ENCODE measurements around the gene WDR17.
A peak's percentile ranks its signal among the peaks of the same experiment; 100 is the strongest.

Gene WDR17

DNA sequence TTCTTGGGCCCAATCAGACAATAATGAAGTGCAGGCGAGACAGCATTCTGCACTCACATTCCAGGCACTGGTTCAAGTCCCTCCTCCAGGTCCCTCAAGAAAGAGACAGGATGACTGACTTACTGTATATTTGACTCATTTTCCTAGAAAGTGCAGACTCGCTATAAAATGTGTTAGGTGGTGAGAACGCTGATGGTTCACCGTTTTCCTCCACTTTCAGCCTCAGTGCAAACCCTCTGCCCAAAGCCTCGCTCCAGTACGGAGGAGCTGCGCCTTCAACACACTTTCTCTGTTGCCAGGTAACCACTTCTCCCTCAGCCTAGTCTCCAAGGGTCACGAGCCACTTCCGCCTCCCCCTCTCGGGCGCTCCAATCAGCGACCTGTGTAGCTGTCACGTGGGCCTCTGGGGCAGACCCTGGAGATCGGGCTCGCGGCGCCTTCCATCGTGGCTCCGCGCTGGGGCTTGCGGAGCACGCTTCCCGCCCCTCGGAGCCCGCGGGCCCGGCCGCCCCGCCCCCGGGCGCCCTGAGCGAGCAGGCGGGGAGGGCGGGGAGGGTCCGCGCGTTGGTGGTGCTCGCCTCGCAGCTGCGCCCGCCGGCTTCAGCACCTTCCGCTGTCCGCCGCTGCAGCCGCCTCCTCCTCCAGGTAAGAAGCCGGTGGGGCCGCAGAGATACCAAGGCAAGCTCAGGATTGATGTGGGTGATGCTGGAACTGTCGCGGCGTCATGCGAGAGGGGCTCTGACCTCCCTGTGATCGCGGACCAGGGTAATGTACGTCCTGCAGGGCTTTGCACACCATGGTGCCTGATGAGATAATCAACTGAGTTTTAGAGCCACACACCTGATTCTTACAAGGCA, at the start of gene WDR17:
Gene WDR17 (plus strand): TSS at position 407 of the 857 bp plus-strand sequence. CDS start 45,740 bp downstream, outside the sequence.
- peak; percentile 50 for DNase-seq

- no peak for DNase-seq
These were observed 49.0 kb upstream of the WDR17 start for GRCh38 chr4:176016601-176017000.

GRCh38 chr4:176020481-176021085, 45.1 kb upstream of the WDR17 start:
- no peak for DNase-seq

- DNase-seq, result no peak
These were observed 35.2 kb upstream of the WDR17 start for GRCh38 chr4:176030391-176030790.

DNA sequence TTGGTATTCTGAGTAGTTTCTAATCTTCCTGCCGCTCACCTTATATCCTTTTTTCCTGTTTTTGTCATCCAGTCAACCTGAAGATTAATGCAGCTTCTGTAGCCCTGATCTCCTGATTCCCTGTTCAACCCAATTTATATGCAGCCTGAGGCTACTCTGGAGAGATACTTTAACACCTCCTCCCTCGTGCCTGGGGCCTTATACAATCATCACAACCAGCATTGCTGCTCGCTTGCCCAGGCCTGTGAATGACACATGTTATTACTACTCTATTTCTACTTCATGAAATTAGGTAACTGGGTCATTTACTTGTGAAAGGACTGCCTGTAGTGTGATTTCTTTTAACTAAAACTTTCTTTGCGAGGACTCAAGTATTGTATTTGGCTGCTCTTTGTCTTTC, 33.7 kb upstream of the WDR17 start:
- DNase-seq, result no peak

DNA sequence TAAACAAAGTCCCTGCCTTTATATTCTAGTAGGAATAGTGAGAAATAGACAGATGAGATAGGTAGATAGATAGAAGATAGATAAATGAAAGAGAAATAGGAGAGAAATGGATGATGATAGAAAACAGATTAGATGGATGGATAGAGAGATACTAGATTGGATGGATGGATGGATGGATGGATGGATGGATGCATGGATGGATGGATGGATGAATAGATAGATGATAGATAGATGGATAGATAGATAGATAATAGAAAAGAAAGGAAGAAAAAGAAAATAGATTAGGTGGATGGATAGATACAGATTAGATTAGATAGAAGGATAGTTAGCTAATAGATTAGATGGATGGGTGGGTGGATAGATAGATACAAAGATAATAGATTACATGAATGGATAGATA, 33.2 kb upstream of the WDR17 start:
- DNase-seq, result no peak

DNA sequence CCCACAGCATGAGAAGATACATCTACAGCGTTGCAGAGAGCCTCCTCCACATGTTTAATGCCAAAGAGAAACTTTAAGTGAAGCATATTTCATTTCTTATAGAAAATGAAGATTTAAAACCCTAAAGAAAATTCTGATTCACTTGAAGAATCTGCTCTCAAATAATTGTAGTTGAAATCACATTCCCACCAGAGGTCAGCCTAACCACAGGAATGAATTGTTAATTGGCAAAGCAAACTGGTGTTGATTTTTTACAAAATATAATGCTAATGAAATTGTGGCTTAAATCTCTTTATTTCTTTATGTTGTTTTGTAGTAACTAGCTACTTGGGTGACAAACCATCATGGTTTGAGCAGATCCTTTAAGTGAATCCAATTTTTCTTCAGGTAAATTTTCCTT, 31.1 kb upstream of the WDR17 start:
- no peak for DNase-seq

DNA sequence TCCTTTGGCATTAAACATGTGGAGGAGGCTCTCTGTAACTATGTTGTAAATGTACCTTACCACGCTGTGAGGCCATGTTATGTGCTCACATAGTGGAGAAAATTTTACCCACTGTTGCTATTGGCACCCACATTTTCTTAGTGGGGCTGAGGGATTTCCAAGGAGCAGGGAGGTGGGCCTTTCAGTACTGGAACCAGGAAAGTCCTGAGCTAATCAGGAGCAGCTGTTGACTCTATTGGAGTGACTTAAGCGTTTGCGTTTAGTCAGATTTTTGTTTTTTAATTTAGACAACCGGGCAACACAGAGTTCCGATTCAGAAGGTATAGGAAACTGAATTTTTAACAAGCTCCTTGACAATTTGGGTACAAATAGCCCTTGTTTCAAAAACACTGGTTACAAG, 30.7 kb upstream of the WDR17 start:
- no peak for DNase-seq

DNA sequence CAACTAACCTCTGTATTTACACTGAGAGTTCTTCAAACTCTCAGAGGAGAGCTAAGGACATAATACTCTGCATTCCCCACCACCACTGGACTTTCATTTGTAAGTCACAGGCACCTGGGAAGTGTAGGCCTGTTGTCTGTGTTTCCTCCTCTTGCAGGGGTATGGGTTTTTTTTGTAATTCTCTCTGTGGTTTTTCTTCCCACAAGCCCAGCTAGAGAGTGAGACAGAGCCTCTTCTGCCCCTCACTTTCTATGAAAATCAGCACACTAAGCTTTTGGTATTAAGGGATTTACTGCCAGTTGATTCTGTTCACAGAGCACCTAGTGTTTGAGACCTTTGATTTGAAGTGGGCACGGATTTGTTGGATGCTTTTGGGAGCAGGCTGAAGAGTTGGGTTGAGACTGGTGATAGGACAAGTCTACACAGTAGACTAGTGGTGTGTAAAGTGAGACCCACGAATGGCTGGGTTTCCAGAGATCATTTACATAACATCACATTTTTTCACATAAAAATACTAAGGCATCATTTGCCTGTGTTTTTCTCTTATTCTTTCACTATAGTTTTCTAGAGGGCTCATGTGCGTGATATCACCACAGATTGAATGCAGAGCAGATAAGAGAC, 28.9 kb upstream of the WDR17 start:
- no peak for DNase-seq

- no peak for DNase-seq
These were observed 26.9 kb upstream of the WDR17 start for GRCh38 chr4:176038789-176039188.

DNA sequence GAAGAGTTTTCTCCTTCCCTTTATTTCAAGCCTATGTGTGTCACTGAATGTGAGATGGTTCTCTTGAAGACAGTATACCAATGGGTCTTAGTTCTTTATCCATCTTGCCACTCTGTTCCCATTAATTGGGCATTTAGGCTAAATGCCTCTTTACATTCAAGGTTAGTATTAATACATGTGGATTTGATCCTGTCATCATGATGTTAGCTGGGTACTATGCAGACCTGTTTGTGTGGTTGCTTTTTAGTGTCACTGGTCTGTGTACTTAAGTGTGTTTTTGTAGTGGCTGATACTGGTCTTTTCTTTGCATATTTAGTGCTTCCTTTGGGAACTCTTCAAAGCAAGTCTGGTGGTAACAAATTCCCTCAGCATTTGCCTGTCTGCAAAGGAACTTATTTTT, 23.4 kb upstream of the WDR17 start:
- DNase-seq, result no peak

DNA sequence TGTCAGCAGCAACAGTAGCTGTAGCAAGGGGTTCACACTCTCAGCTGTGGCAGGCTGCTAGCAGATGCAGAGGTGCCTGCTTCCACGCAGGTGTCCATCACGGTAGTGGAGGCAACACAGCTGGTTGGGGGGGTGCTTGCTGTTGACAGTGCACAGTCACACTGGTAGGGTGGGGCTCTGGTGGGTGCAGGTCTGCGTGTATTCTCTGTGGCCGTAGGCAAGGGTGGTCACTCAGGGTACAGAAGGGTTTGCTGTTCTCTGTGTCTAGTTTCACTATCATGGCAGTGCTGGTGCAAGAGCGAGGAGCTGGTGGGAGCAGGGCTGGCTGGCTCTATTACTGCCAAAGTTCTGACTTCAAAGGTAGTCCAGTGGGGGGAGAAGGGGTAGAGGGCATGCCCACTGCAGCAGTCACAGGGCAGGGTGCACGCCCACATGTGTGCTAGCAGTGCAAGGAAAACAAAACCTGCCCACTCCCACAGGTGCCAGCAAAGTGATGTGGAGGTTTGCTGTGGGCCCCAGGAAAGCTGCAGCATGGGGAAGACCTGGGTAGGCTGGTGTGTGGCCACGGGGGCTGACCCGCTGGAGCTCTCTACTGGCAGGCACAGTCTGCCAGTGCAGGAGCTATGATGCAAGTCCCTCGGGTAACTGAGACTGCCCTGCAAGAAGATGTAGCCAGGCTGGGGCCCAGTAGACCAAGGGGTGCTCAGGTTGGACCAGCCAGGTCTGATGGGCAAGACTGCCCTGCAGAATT, 21.6 kb upstream of the WDR17 start:
- no peak for DNase-seq

- DNase-seq, result no peak
These were observed 21.1 kb upstream of the WDR17 start for GRCh38 chr4:176044589-176044951.

DNA sequence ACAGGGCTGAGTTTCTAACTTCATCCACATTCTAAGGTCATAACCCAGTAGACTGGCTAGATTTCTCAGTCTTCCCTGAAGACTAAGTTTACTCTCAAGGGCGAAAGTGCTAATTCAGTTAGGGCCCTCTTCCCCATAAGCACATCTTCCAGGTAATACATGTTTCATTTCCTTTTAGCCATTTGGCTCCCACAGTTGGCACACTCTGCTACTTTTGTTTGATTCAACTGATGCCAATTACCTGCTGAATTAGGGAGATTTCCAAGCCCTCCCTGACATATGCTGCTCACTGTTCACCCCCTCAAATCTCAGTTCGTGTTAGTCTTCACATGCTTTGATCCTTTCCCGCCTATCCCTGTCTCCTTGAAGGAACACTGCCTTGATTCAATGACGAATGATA, 17.0 kb upstream of the WDR17 start:
- no peak for DNase-seq

- no peak for DNase-seq
These were observed 12.9 kb upstream of the WDR17 start for GRCh38 chr4:176052744-176053143.

- no peak for DNase-seq
These were observed 11.9 kb upstream of the WDR17 start for GRCh38 chr4:176053785-176054184.

DNA sequence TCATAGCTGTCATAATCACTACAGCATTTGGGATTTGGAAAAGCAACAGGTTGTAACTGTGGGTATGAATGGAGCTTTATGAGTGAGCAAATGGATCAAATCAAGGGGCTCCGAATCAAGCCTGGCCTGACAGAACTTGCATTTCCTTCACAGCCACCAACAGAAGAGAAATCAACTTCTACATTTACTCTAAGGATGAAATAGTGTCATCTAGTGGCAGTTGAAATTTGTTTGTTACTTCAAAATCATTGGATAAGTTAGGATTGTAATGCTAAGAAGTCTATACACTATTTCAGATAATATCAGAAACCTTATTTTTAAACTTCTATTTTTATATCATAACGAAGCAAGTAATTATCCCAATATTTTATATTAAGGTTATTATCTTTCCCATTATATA, 10.7 kb upstream of the WDR17 start:
- no peak for DNase-seq

- no peak for DNase-seq
These were observed 1.9 kb upstream of the WDR17 start for GRCh38 chr4:176063718-176064117.

DNA sequence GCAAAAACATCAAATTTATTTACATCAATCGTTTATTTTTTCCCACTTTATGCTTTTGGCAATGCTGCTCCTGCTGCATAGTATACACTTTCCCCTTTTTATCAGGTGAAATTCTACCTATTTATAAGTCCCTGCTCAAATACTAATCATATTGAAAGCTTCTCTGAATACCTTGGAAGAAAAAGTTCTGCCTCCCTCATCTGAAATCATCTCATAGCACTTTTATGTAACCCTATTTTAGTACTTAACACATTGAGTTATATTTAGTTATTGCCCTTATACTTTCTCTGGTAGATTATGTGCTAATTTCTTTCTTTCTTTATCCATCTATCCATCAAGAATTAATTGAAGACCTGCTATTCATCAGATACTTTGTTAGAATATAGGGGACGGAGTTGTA, 1.1 kb upstream of the WDR17 start:
- no peak for DNase-seq

- DNase-seq, result no peak
These were observed 1.1 kb downstream of the WDR17 start for GRCh38 chr4:176066757-176067156.

- no peak for DNase-seq
These were observed 11.9 kb downstream of the WDR17 start for GRCh38 chr4:176077561-176077960.

GRCh38 chr4:176084769-176085168, 19.1 kb downstream of the WDR17 start:
- DNase-seq, result no peak

DNA sequence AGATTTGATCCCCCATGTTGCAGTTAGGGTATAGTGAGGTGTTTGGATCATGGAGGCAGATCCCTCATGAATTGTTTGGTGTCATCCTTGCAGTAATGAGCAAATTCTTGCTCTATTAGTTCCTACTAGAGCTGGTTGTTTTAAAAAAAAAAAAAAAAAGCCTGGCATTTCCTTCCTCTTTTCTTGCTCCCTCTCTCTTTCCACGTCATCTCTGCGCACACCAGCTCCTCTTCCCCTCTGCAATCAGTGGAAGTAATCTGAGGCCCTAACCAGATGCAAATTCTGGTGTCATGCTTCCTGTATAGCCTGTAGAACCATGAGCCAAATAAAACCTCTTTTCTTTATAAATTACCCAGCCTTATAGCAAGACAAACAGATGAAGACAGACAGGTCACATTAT, 24.5 kb downstream of the WDR17 start:
- DNase-seq, result no peak

GRCh38 chr4:176099314-176099713, 33.7 kb downstream of the WDR17 start:
- DNase-seq, result no peak

Measured in activated CD4-positive, alpha-beta T cell treated with anti-CD3 and anti-CD28 coated beads, Interleukin-2, amount 50 U/mL, for 1 hour (primary cell).